Cardiac muscle cell (in vitro differentiated cells and primary cell): Measurements from ENCODE around the gene ZNF12. TPM values are rescaled to one million over a fixed set of nuclear protein-coding genes. Genes with fewer than 3 reads are reported as not detected.
A peak's percentile ranks its signal among the peaks of the same experiment; 100 is the strongest.
"Not testable (repeated sequence)": the region's sequence is repeated elsewhere in the genome, so short reads cannot be mapped to it uniquely, and the experiment has no call there.

Experiments used
- DNase-seq, 2 donors: peaks; one replicate each; pipeline versions ENCODE4 v3.0.0 to v3.0.0-alpha.2; 2010 to 2017; ENCODE audit warnings: low read depth in 1 of 2, low spot score in 1 of 2
- H3K27ac ChIP-seq: fragments of 200-600 bp; sonication (generic); 2 replicates; pipeline ENCODE4 v1.5.1; 2016
- H3K27me3 ChIP-seq: fragments of 200-600 bp; sonication (generic); 2 replicates; pipeline ENCODE4 v1.6.0; 2016; ENCODE audit warnings: control low read depth
- H3K36me3 ChIP-seq: fragments of 200-600 bp; sonication (generic); 2 replicates; pipeline ENCODE4 v1.5.1; 2016; ENCODE audit warnings: control low read depth
- H3K4me1 ChIP-seq: fragments of 200-600 bp; sonication (generic); 2 replicates; pipeline ENCODE4 v1.8.1; 2017; ENCODE audit warnings: low read depth, mild to moderate bottlenecking, mixed run types
- H3K4me3 ChIP-seq: fragments of 200-600 bp; sonication (generic); 2 replicates; pipeline ENCODE4 v1.5.1; 2016; ENCODE audit warnings: mild to moderate bottlenecking
- H3K9me3 ChIP-seq: fragments of 200-600 bp; sonication (generic); 2 replicates; pipeline ENCODE4 v1.5.1; 2017; ENCODE audit warnings: low read depth, mild to moderate bottlenecking, control low read depth
- CTCF ChIP-seq: IDR thresholded peaks from 2 replicates; pipeline ENCODE4 v1.5.1; 2012; ENCODE audit warnings: low read depth, mild to moderate bottlenecking, low read length
- polyA plus RNA-seq: library from polyadenylated mRNA; unstranded; fragments of >200 nt; fragmentation: Nextera tagmentation; extraction: Ambion mirVana; gene quantifications from 2 replicates; pipeline ENCODE4 v1.2.1, GENCODE V29; 2016
- total RNA-seq: library from RNA; depleted of rRNA; stranded (reverse); fragments of >200 nt; gene quantifications from 2 replicates; pipeline ENCODE4 v1.2.3, GENCODE V29; 2016

The ZNF12 gene
- total RNA-seq (24.1 and 31.6 TPM in 2 replicates), polyA plus RNA-seq (16.8 and 31.5 TPM in 2 replicates)

- Histone ChIP-seq H3K4me3 (peak within 1 kb of the TSS; percentile 93), H3K36me3 (peaks cover 16% of the 10 kb centered on the region), H3K27ac (peak within 1 kb of the TSS; percentile 100), H3K9me3 (no peaks in the 10 kb centered on the region), H3K27me3 (no peaks in the 10 kb centered on the region), H3K4me1 (peaks cover 14% of the 10 kb centered on the region)
- peak; percentile 96 to 97 for DNase-seq
- TF ChIP-seq CTCF = no peak
Observed at GRCh38 chr7:6706666-6707407, at the start of gene ZNF12. ZNF12 (minus strand) TSS chr7:6706947; CDS start chr7:6705173, 1,774 bp downstream.

GRCh38 chr7:6753964-6754363, 47.2 kb upstream of the ZNF12 start, which contains the start of gene RSPH10B2:
RSPH10B2 (plus strand) TSS chr7:6754103; CDS start chr7:6757678, 3,575 bp downstream.
- not testable (repeated sequence) for H3K4me1 ChIP-seq, H3K36me3 ChIP-seq, H3K27me3 ChIP-seq, H3K9me3 ChIP-seq, H3K27ac ChIP-seq, H3K4me3 ChIP-seq
- peak in 1 of 2 donors; percentile 1 for DNase-seq

- H3K4me1 ChIP-seq, DNase-seq, H3K9me3 ChIP-seq, H3K27ac ChIP-seq, H3K36me3 ChIP-seq, H3K4me3 ChIP-seq, H3K27me3 ChIP-seq: not testable (repeated sequence)
Observed at GRCh38 chr7:6750173-6750572, 43.4 kb upstream of the ZNF12 start.

- not testable (repeated sequence) for H3K4me1 ChIP-seq, H3K9me3 ChIP-seq, H3K4me3 ChIP-seq, H3K27ac ChIP-seq, DNase-seq, H3K36me3 ChIP-seq, H3K27me3 ChIP-seq
Observed at GRCh38 chr7:6749335-6749734, 42.6 kb upstream of the ZNF12 start.

GRCh38 chr7:6744410-6745100, 37.8 kb upstream of the ZNF12 start:
- H3K4me3 ChIP-seq, H3K36me3 ChIP-seq, H3K27ac ChIP-seq, H3K9me3 ChIP-seq, DNase-seq, H3K27me3 ChIP-seq, H3K4me1 ChIP-seq: not testable (repeated sequence)

- H3K4me3 ChIP-seq, H3K4me1 ChIP-seq, H3K27ac ChIP-seq, H3K9me3 ChIP-seq, H3K27me3 ChIP-seq, DNase-seq: not testable (repeated sequence)
- peaks cover 25% of the 10 kb centered on the region for H3K36me3 ChIP-seq
Observed at GRCh38 chr7:6738415-6738814, 31.7 kb upstream of the ZNF12 start.

GRCh38 chr7:6730343-6730633, 23.5 kb upstream of the ZNF12 start:
- Histone ChIP-seq H3K9me3 (no peaks in the 10 kb centered on the region), H3K4me1 (peaks cover 9% of the 10 kb centered on the region), H3K36me3 (peaks cover 12% of the 10 kb centered on the region), H3K27ac (peak overlapping the region; percentile 89), H3K27me3 (no peaks in the 10 kb centered on the region), H3K4me3 (peak overlapping the region; percentile 82)
- TF ChIP-seq CTCF = no peak
- peak in 1 of 2 donors; percentile 40 for DNase-seq

GRCh38 chr7:6729492-6730342, 23.0 kb upstream of the ZNF12 start:
- Histone ChIP-seq H3K36me3 (peaks cover 10% of the 10 kb centered on the region), H3K4me3 (peak overlapping the region; percentile 82), H3K9me3 (no peaks in the 10 kb centered on the region), H3K27me3 (no peaks in the 10 kb centered on the region), H3K4me1 (peaks cover 9% of the 10 kb centered on the region), H3K27ac (peak overlapping the region; percentile 89)
- TF ChIP-seq CTCF = no peak
- peak; percentile 98 for DNase-seq

- H3K4me3 ChIP-seq = peak overlapping the region; percentile 82
- H3K27me3 ChIP-seq, DNase-seq, H3K9me3 ChIP-seq, H3K4me1 ChIP-seq, H3K36me3 ChIP-seq: not testable (repeated sequence)
- peak overlapping the region; percentile 89 for H3K27ac ChIP-seq
Observed at GRCh38 chr7:6728893-6729491, 22.2 kb upstream of the ZNF12 start.
